NCI-H2081 treated with DMSO at 0.1 percent for 48 hours (cell line): ENCODE measurements around the gene GPSM3.
"Not testable (repeated sequence)": the region's sequence is repeated elsewhere in the genome, so short reads cannot be mapped to it uniquely, and the experiment has no call there.

Source experiments
- DNase-seq: peaks from one replicate; lab custom pipeline; 2025; lab: John Stamatoyannopoulos, UW

The GPSM3 gene

GRCh38 chr6:32149932-32150870, 42.2 kb downstream of the GPSM3 start:
- no peak for DNase-seq

GRCh38 chr6:32149092-32149755, 43.2 kb downstream of the GPSM3 start:
- no peak for DNase-seq

DNA sequence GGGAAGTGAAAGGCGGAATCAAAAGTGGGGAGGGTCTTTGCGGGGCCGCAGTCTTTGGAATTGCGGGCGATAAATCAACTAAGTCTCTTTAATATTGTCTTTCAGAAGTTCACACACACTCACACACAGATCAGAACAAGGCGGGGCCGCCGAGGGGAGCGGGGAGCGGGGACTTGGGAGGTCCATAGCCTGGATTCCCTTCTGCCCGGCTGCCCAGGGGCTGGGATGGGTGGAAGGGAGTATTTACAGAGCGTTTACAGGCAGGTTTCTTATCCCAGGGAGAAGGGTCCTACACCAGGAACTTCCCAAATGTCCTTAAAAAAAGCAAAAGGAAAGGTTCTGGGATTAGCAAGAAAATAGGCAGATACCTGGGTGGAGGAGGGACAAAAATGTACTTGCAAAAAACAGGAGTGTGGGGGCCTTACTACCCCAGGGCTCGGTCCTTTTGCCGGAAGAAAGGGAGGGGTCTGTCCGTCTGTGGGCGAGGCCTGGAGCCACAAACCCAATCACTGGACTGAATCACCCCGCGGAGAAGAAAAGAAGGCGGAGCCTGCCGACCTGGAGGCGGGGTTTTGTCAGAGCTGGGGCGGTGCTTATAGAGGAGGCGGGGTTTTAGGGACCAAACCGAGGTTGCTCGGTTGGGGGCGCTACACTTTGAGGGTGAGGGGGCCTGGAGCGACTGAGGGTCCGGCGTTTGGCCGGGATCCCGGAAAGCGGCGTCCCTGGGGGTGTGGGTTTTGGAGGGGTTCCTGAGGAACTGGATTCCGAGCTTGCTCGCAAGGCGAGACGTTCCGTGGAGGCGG, 44.0 kb downstream of the GPSM3 start:
- no peak for DNase-seq

- DNase-seq, result no peak
These were observed 44.9 kb downstream of the GPSM3 start for GRCh38 chr6:32147401-32148132.

- no peak for DNase-seq
These were observed 45.8 kb downstream of the GPSM3 start for GRCh38 chr6:32146687-32147086.

DNA sequence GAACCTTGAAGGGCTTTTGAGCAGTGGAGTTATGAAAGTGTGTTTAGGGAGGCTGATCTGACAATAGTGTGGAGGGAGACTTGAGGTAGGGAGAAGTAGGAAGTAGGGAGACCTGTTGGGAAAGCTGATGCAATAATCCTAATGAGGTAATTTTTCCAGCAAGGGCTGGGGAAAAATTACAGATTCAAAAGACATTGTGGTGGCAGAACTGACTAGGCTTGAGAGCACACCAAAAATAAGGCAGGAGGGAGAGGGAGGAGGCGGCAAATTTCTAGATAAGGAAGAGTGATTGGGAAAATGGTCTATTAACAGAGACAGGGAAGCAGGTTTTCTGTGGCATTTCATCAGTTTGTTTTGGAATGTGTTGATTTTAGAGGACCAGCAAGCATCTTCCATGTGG, 46.2 kb downstream of the GPSM3 start:
- no peak for DNase-seq

GRCh38 chr6:32144238-32144637, 48.2 kb downstream of the GPSM3 start:
- DNase-seq, result not testable (repeated sequence)
